K562 (cell line): ENCODE measurements around the gene DLK2. TPM values are rescaled to one million over a fixed set of nuclear protein-coding genes. Genes with fewer than 3 reads are reported as not detected.
A peak's percentile ranks its signal among the peaks of the same experiment; 100 is the strongest.

ENCODE experiments used
- ATAC-seq: fragments of 200-7000 bp; cut with Tn5 transposase; 3 replicates; pipeline ENCODE4 v1.9.1; 2020; ENCODE audit warnings: moderate library complexity
- BruUV-seq: library from RNA; stranded (reverse); fragments of 400-500 nt; replicated peaks from 2 replicates; lab custom pipeline; 2021; lab: Mats Ljungman, UMichigan
- CTCF ChIA-PET: fragments of 300-600 bp; formaldehyde crosslinking; extraction: SDS; loops from one replicate; lab custom pipeline; 2021; ENCODE audit warnings: low intra/inter-chr PET ratio; lab: Yijun Ruan, JAX
- POLR2A ChIA-PET: fragments of 300-600, 350-650 bp; sonication (Branson Sonifier 250); formaldehyde crosslinking; extraction: SDS; loops from one replicate; lab custom pipeline; 2021; ENCODE audit warnings: antibody characterized with exemption, inconsistent platforms; lab: Yijun Ruan, JAX
- DNase-seq, 4 experiments: peaks; one replicate each; pipeline versions ENCODE4 v3.0.0 to v3.0.0-alpha.2; 2011 to 2018; ENCODE audit warnings: low spot score in 3 of 4, mixed read lengths in 3 of 4; ENCODE audit errors: extremely low read depth in 1 of 4
- FAIRE-seq: peaks from 2 replicates; lab custom pipeline; 2011; peaks lifted over from hg19 to GRCh38; lab: Jason Lieb, UNC
- H2AFZ ChIP-seq: 2 replicates; pipeline ENCODE4 v1.6.0; 2011; ENCODE audit warnings: low read depth, low read length, control low read depth, inconsistent platforms
- H3K27ac ChIP-seq: fragments of 200-600 bp; 3 replicates; pipeline ENCODE4 v1.8.0; 2011; ENCODE audit warnings: low read depth, mild to moderate bottlenecking, control low read depth, inconsistent platforms, low read length, moderate library complexity, mixed read lengths; ENCODE audit errors: extremely low read depth
- H3K27me3 ChIP-seq, 2 experiments: fragments of 300-600 bp in 1 of 2; 2 replicates in 1 of 2; 3 replicates in 1 of 2; pipeline versions ENCODE4 v1.6.0 to v1.8.0; 2011; ENCODE audit warnings: inconsistent platforms in 2 of 2, low read length in 2 of 2, mild to moderate bottlenecking in 1 of 2, mixed read lengths in 1 of 2, moderate library complexity in 1 of 2; ENCODE audit not compliant: control insufficient read depth in 2 of 2, insufficient read depth in 2 of 2
- H3K36me3 ChIP-seq: fragments of 300-600 bp; 3 replicates; pipeline ENCODE4 v1.8.0; 2011; ENCODE audit warnings: mild to moderate bottlenecking, low read length, inconsistent platforms; ENCODE audit not compliant: control insufficient read depth, insufficient read depth
- H3K4me1 ChIP-seq, 2 experiments: fragments of 200-600 bp in 1 of 2; replicated peaks in 1 of 2; 2 replicates in 1 of 2; 3 replicates in 1 of 2; pipeline versions ENCODE4 v1.5.1 to v1.8.0; 2011; ENCODE audit warnings: inconsistent platforms in 2 of 2, low read length in 2 of 2, mild to moderate bottlenecking in 1 of 2, mixed read lengths in 1 of 2, moderate library complexity in 1 of 2; ENCODE audit not compliant: control insufficient read depth in 2 of 2, insufficient read depth in 2 of 2
- H3K4me2 ChIP-seq: 2 replicates; pipeline ENCODE4 v1.6.1; 2011; ENCODE audit warnings: low read length, control low read depth, inconsistent platforms, mixed read lengths; ENCODE audit not compliant: insufficient read depth
- H3K4me3 ChIP-seq: fragments of 200-600 bp; sonication (generic), shearing (Covaris generic); 2 replicates; pipeline ENCODE4 v1.5.1; 2016; ENCODE audit warnings: control low read depth, inconsistent platforms
- H3K79me2 ChIP-seq: fragments of 200-600 bp; 3 replicates; pipeline ENCODE4 v1.8.0; 2011; ENCODE audit warnings: low read length, inconsistent platforms; ENCODE audit not compliant: control insufficient read depth, insufficient read depth
- H3K9ac ChIP-seq, 2 experiments: 2 replicates each; pipeline versions ENCODE4 v1.6.0 to v1.6.1; 2011; ENCODE audit warnings: low read depth in 2 of 2, low read length in 2 of 2, control low read depth in 1 of 2, inconsistent platforms in 1 of 2, mild to moderate bottlenecking in 1 of 2, mixed read lengths in 1 of 2; ENCODE audit not compliant: insufficient read depth in 1 of 2
- H3K9me1 ChIP-seq: one replicate; pipeline ENCODE4 v1.6.0; 2011; ENCODE audit warnings: inconsistent platforms, mild to moderate bottlenecking, low read length, moderate library complexity; ENCODE audit not compliant: control insufficient read depth, insufficient read depth
- H3K9me3 ChIP-seq: replicated peaks from 2 replicates; pipeline ENCODE4 v1.5.1; 2011; ENCODE audit warnings: low read depth, low read length, inconsistent platforms; ENCODE audit not compliant: control insufficient read depth, insufficient read depth
- H4K20me1 ChIP-seq: replicated peaks from 2 replicates; pipeline ENCODE4 v1.6.1; 2011; ENCODE audit warnings: low read length, inconsistent platforms, mixed read lengths; ENCODE audit not compliant: control insufficient read depth, insufficient read depth
- ARID1B ChIP-seq: fragments of 450-650 bp; IDR thresholded peaks from 2 replicates; pipeline ENCODE4 v1.6.1; 2016; ENCODE audit warnings: antibody characterized with exemption, mild to moderate bottlenecking, inconsistent platforms
- DPF2 ChIP-seq: fragments of 450-650 bp; IDR thresholded peaks from 2 replicates; pipeline ENCODE4 v1.6.1; 2016
- FIP1L1 ChIP-seq: fragments of 200-400 bp; formaldehyde crosslinking; IDR thresholded peaks from 2 replicates; pipeline ENCODE4 v1.6.1; 2018; ENCODE audit warnings: mild to moderate bottlenecking, low read depth, low read length; ENCODE audit not compliant: poor library complexity, severe bottlenecking
- FOSL1 ChIP-seq: fragments of 200-800 bp; sonication (Bioruptor generic); conservative IDR thresholded peaks from 2 replicates; pipeline ENCODE4 v1.6.1; 2016; ENCODE audit warnings: missing genetic modification characterization, missing compliant biosample characterization
- JUND ChIP-seq, 2 experiments: IDR thresholded peaks; 2 replicates in 1 of 2; 3 replicates in 1 of 2; pipeline ENCODE4 v1.6.1; 2011; ENCODE audit warnings: borderline replicate concordance in 2 of 2, low read depth in 2 of 2, low read length in 2 of 2, improper control_type of control experiment in 1 of 2, missing biosample characterization in 1 of 2, missing genetic modification characterization in 1 of 2, missing genetic modification reagents in 1 of 2
- KDM4B ChIP-seq, 2 experiments: fragments of 450-650 bp in 1 of 2; sonication (generic) in 1 of 2; IDR thresholded peaks; 2 replicates each; pipeline ENCODE4 v1.6.1; 2016 to 2017; ENCODE audit warnings: borderline replicate concordance in 2 of 2, antibody characterized with exemption in 1 of 2, low read depth in 1 of 2, mild to moderate bottlenecking in 1 of 2
- MAFF ChIP-seq: IDR thresholded peaks from 2 replicates; pipeline ENCODE4 v1.6.1; 2012; ENCODE audit warnings: low read length, improper control_type of control experiment
- MAFG ChIP-seq: fragments of 450-650 bp; conservative IDR thresholded peaks from 2 replicates; pipeline ENCODE4 v1.6.1; 2016; ENCODE audit warnings: missing genetic modification characterization, missing compliant biosample characterization
- NFE2 ChIP-seq: IDR thresholded peaks from 2 replicates; pipeline ENCODE4 v1.6.1; 2014; ENCODE audit warnings: antibody characterized with exemption, low read depth
- RB1 ChIP-seq: fragments of 450-650 bp; IDR thresholded peaks from 2 replicates; pipeline ENCODE4 v1.6.1; 2017; ENCODE audit warnings: low read depth, mild to moderate bottlenecking
- SIN3A ChIP-seq, 2 experiments: fragments of 150-350 bp in 1 of 2; IDR thresholded peaks; 2 replicates each; pipeline ENCODE4 v1.6.1; 2011 to 2016; ENCODE audit warnings: borderline replicate concordance in 2 of 2, low read depth in 2 of 2, low read length in 2 of 2, mild to moderate bottlenecking in 2 of 2, moderate library complexity in 2 of 2; ENCODE audit not compliant: control insufficient read depth in 1 of 2
- SIN3B ChIP-seq: fragments of 450-650 bp; IDR thresholded peaks from 2 replicates; pipeline ENCODE4 v1.6.1; 2017; ENCODE audit warnings: low read depth, mild to moderate bottlenecking, moderate library complexity
- SPI1 ChIP-seq: IDR thresholded peaks from 2 replicates; pipeline ENCODE4 v1.6.1; 2011; ENCODE audit warnings: low read depth, low read length, control low read depth, borderline replicate concordance
- XRCC4 ChIP-seq: IDR thresholded peaks from one replicate; pipeline ENCODE4 v1.6.1; 2011; ENCODE audit not compliant: insufficient read depth, insufficient read length; ENCODE audit errors: extremely low read depth
- ZEB2 ChIP-seq: fragments of 450-650 bp; IDR thresholded peaks from 2 replicates; pipeline ENCODE4 v1.6.1; 2016
- ZNF3 ChIP-seq: fragments of 250-450 bp; sonication (Bioruptor Pico); IDR thresholded peaks from 2 replicates; pipeline ENCODE4 v1.5.0; 2021; ENCODE audit warnings: mild to moderate bottlenecking, moderate library complexity
- ZNF316 ChIP-seq: fragments of 450-650 bp; IDR thresholded peaks from 2 replicates; pipeline ENCODE4 v1.6.1; 2016
- WGBS: fragments of 100-300 bp; shearing (Covaris generic); methylation state at CpG from one replicate; pipeline ENCODE4 v1.1.6; 2016; ENCODE audit warnings: low coverage, mixed read lengths; ENCODE audit not compliant: insufficient coverage; ENCODE audit errors: missing lambda C conversion rate; 5-methylcytosine and 5-hydroxymethylcytosine counted together
- in situ Hi-C: fragments of 300-500 bp; cut with MboI; formaldehyde crosslinking; loops from 4 replicates; pipeline ENCODE4 v1.15.0; 2018; ENCODE audit warnings: inconsistent platforms, mixed read lengths
- intact Hi-C: fragments of 100-400 bp; cut with micrococcal nuclease; formaldehyde crosslinking; loops from 2 replicates; pipeline ENCODE4 v1.14.2; 2022
- polyA plus RNA-seq, 8 experiments: library from polyadenylated mRNA; depleted of rRNA in 4 of 8; stranded (reverse) in 5 of 8; unstranded in 3 of 8; fragments of >200 nt; fragmentation: Nextera tagmentation in 2 of 8; fragmentation: Illumina TruSeq in 1 of 8; extraction: Ambion mirVana in 2 of 8; extraction: Trizol in 1 of 8; gene quantifications; 2 replicates each; pipeline versions ENCODE4 v1.2.1 to v1.2.3, GENCODE V29; 2011 to 2014; ENCODE audit warnings: inconsistent platforms in 1 of 8, missing spikeins in 1 of 8
- total RNA-seq, 7 experiments: library from RNA; depleted of rRNA in 6 of 7; stranded (reverse); fragments of >200 nt in 6 of 7; fragmentation: Illumina TruSeq in 2 of 7; extraction: Trizol in 2 of 7; gene quantifications; 2 replicates each; pipeline versions ENCODE4 v1.2.1 to v1.2.3, GENCODE V29; 2011 to 2021; ENCODE audit warnings: low replicate concordance in 1 of 7
- TF ChIP-seq, protein P1 (sequence below): fragments of 250-450 bp; sonication (Bioruptor Pico); IDR thresholded peaks from 2 replicates; pipeline ENCODE4 v1.5.0; 2020; ENCODE audit warnings: mild to moderate bottlenecking
- TF ChIP-seq, protein P2 (sequence below), 3 experiments: IDR thresholded peaks in 2 of 3; conservative IDR thresholded peaks in 1 of 3; 2 replicates each; pipeline ENCODE4 v1.5.1; 2011 to 2012; ENCODE audit warnings: low read length in 3 of 3, mild to moderate bottlenecking in 3 of 3, control low read depth in 2 of 3, improper control_type of control experiment in 1 of 3, inconsistent platforms in 1 of 3, low read depth in 1 of 3, mixed read lengths in 1 of 3, moderate library complexity in 1 of 3; ENCODE audit not compliant: insufficient read depth in 2 of 3

The DLK2 gene
- total and polyA plus RNA-seq, 9 of the 15 experiments (the other 6 are each of a cell fraction or from before 2014, with no cell fraction given): 0.11 to 0.53 (median 0.29) TPM; not detected in 3

DNA sequence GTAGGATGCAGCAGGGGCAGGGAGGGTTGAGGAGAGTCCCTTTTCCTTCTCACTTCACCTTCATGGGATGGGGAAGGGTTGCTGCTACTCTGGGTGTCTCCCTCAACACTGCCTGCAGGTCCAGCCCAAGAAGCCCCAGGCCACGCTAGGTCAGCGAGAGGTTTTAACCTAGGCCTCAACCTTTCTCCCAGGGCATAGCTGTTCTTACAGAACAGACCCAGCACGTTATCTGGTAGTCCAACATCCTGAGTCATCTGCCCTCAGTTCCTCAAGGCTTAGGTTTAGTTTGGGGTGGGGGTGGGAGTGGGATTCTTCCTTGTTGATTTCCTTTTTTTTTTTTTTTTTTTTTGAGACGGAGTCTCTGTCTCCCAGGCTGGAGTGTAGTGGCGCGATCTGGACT lies 39.0 kb upstream of the DLK2 start:
- Histone ChIP-seq H3K27ac (no peak overlapping the region), H3K4me1 (peaks cover 16 to 31% of the 10 kb centered on the region in 2 experiments), H3K9me1 (peaks cover 3% of the 10 kb centered on the region), H3K9ac (peak overlapping the region in 1 of 2 experiments; percentile 61; a peak in 1 of 4 replicates), H3K79me2 (0 out of 3 replicates have a peak, but pooled peaks cover 3% of the 10 kb centered on the region), H3K4me2 (peak overlapping the region; percentile 35; the same call in 1 of the 2 replicates), H3K9me3 (no peaks in the 10 kb centered on the region), H2AFZ (no peak overlapping the region), H3K27me3 (no peaks in the 10 kb centered on the region), H3K36me3 (peaks cover 19% of the 10 kb centered on the region; the same call in 2 of the 3 replicates), H4K20me1 (peaks cover 24% of the 10 kb centered on the region), H3K4me3 (no peak overlapping the region)
- intact Hi-C loops (no loop called here), in situ Hi-C loops (loop anchor here (5.0 kb wide), 1 partner anchor 232 kb away; no protein-coding TSS in a partner anchor)
- CTCF ChIA-PET: no interaction called here
- ATAC-seq: peak; percentile 57
- peak; percentile 79 for FAIRE-seq
- peak; percentile 49 to 63 (median 56) for DNase-seq
- no TSS peak for BruUV-seq
- POLR2A ChIA-PET: interaction anchor here (0.7 to 8.5 kb wide), 9 partner anchors 9 to 312 kb away, joined by 3 to 54 read pairs (median 4); partner anchors contain the start of genes CUL9 and LRRC73
- 12% methylated on average over 3 of the region's 6 CpGs for WGBS
- TF ChIP-seq NFE2 (peak; percentile 70), ZNF316 (peak; percentile 29), FIP1L1 (no peak), SIN3A (IDR thresholded peaks at IDR 0.05; ENCODE audit: borderline replicate concordance in 2 of 2, control insufficient read depth in 1 of 2, low read depth in 2 of 2, low read length in 2 of 2) (no peak), JUND (IDR thresholded peaks at IDR 0.05; ENCODE audit: borderline replicate concordance, low read depth, low read length) (peak; percentile 60), JUND (tag; IDR thresholded peaks at IDR 0.05; ENCODE audit: borderline replicate concordance, low read depth, low read length) (no peak; the same call in 2 of the 3 replicates), SIN3B (no peak), ZNF3 (no peak), ZEB2 (no peak), SPI1 (0 out of 2 replicates have a peak, but pooled peaks have one; percentile 13), MAFG (tag) (0 out of 2 replicates have a peak, but pooled peaks have one; percentile 9), RB1 (no peak), DPF2 (peak; percentile 77), XRCC4 (no peak), MAFF (peak; percentile 23; the same call in 1 of the 2 replicates), ARID1B (peak; percentile 28; the same call in 1 of the 2 replicates), FOSL1 (tag) (peak; percentile 53), KDM4B (IDR thresholded peaks at IDR 0.05; ENCODE audit: borderline replicate concordance in 2 of 2, low read depth in 1 of 2) (no peak)
- TF ChIP-seq, protein P1, sequence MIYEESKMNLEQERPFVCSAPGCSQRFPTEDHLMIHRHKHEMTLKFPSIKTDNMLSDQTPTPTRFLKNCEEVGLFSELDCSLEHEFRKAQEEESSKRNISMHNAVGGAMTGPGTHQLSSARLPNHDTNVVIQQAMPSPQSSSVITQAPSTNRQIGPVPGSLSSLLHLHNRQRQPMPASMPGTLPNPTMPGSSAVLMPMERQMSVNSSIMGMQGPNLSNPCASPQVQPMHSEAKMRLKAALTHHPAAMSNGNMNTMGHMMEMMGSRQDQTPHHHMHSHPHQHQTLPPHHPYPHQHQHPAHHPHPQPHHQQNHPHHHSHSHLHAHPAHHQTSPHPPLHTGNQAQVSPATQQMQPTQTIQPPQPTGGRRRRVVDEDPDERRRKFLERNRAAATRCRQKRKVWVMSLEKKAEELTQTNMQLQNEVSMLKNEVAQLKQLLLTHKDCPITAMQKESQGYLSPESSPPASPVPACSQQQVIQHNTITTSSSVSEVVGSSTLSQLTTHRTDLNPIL (CRISPR knock-in tag): no peak
- TF ChIP-seq, protein P2, sequence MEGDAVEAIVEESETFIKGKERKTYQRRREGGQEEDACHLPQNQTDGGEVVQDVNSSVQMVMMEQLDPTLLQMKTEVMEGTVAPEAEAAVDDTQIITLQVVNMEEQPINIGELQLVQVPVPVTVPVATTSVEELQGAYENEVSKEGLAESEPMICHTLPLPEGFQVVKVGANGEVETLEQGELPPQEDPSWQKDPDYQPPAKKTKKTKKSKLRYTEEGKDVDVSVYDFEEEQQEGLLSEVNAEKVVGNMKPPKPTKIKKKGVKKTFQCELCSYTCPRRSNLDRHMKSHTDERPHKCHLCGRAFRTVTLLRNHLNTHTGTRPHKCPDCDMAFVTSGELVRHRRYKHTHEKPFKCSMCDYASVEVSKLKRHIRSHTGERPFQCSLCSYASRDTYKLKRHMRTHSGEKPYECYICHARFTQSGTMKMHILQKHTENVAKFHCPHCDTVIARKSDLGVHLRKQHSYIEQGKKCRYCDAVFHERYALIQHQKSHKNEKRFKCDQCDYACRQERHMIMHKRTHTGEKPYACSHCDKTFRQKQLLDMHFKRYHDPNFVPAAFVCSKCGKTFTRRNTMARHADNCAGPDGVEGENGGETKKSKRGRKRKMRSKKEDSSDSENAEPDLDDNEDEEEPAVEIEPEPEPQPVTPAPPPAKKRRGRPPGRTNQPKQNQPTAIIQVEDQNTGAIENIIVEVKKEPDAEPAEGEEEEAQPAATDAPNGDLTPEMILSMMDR (IDR thresholded peaks at IDR 0.05 in 2 of 3, conservative IDR thresholded peaks at IDR 0.05 in 1 of 3; ENCODE audit: insufficient read depth in 2 of 3, low read depth in 1 of 3, low read length in 3 of 3): no peak
